Mucosa of descending colon (tissue), 3 donors: ENCODE data around the gene C5AR2. TPM values are rescaled to one million over a fixed set of nuclear protein-coding genes. Genes with fewer than 3 reads are reported as not detected.
"Not testable (repeated sequence)": the region's sequence is repeated elsewhere in the genome, so short reads cannot be mapped to it uniquely, and the experiment has no call there.

Experiments
- ATAC-seq: fragments of 200-7000 bp; cut with Tn5 transposase; one replicate; pipeline ENCODE4 v1.9.1; 2020; ENCODE audit warnings: mild to moderate bottlenecking, moderate library complexity
- DNase-seq, 3 donors: peaks; one replicate each; pipeline ENCODE4 v3.0.0-alpha.2; 2020
- H3K36me3 ChIP-seq: fragments of 200-600 bp; one replicate; pipeline ENCODE4 v1.8.0; 2021; ENCODE audit warnings: low read depth, mild to moderate bottlenecking
- H3K4me1 ChIP-seq: fragments of 200-600 bp; one replicate; pipeline ENCODE4 v1.8.0; 2021; ENCODE audit warnings: low read depth, mild to moderate bottlenecking
- H3K4me3 ChIP-seq: fragments of 200-600 bp; one replicate; pipeline ENCODE4 v1.8.0; 2021; ENCODE audit warnings: mild to moderate bottlenecking
- H3K9me3 ChIP-seq: fragments of 200-600 bp; one replicate; pipeline ENCODE4 v1.8.0; 2021; ENCODE audit warnings: mild to moderate bottlenecking
- CTCF ChIP-seq: fragments of 200-600 bp; IDR thresholded peaks from one replicate; pipeline ENCODE4 v1.8.0; 2022; ENCODE audit warnings: antibody characterized with exemption, mild to moderate bottlenecking
- intact Hi-C, 2 donors: fragments of 100-400 bp; cut with DNase I in 1 of 2; cut with micrococcal nuclease in 1 of 2; formaldehyde crosslinking; loops; one replicate each; pipeline versions ENCODE4 v1.11.0 to v1.11.1; 2022; cut with DNase I, micrococcal nuclease
- total RNA-seq, 3 donors: library from RNA; stranded (reverse); fragmentation: NEBNext Ultra II Directional in 2 of 3; extraction: Animal tissue kit (Norgen Biotek cat#: 25700) in 2 of 3; gene quantifications; one replicate each; pipeline versions ENCODE4 v1.2.1 to v1.2.4, GENCODE V29; 2021 to 2023
- donor health status: DM: no; HTN: no; CAD: no; lungs with moderate emphysema.
- donor health status: DM: no; HTN: no; CAD: no.
- donor health status: DM: no; HTN: yes; CAD: no.

Gene C5AR2
- total RNA-seq, 3 donors from 2014 or later, result 0.29 to 1.6 (median 1.4) TPM

GRCh38 chr19:47324502-47324901, 7.5 kb upstream of the C5AR2 start:
- Histone ChIP-seq H3K4me3 (no peak overlapping the region), H3K4me1 (no peaks in the 10 kb centered on the region), H3K36me3 (no peaks in the 10 kb centered on the region), H3K9me3 (no peaks in the 10 kb centered on the region)
- DNase-seq (peak in 1 of 3 donors; percentile 23), ATAC-seq (peak; percentile 69)
- intact Hi-C loops, result no loop called here
- TF ChIP-seq CTCF, result no peak

- H3K36me3 ChIP-seq, result no peaks in the 10 kb centered on the region
- H3K4me3 ChIP-seq, result no peak overlapping the region
- DNase-seq (peak in 1 of 3 donors; percentile 21), ATAC-seq (peak; percentile 29)
- H3K4me1 ChIP-seq, result no peaks in the 10 kb centered on the region
- H3K9me3 ChIP-seq, result no peaks in the 10 kb centered on the region
- intact Hi-C loops, result no loop called here
- TF ChIP-seq CTCF, result no peak
These were observed 1.5 kb upstream of the C5AR2 start for GRCh38 chr19:47330466-47330869.

- H3K4me1 ChIP-seq, result no peaks in the 10 kb centered on the region
- ATAC-seq (no peak), DNase-seq (no peak)
- H3K4me3 ChIP-seq, result no peak overlapping the region
- intact Hi-C loops, result no loop called here
- no peak for TF ChIP-seq CTCF
- no peaks in the 10 kb centered on the region for H3K9me3 ChIP-seq
- no peaks in the 10 kb centered on the region for H3K36me3 ChIP-seq
These were observed 485 bp upstream of the C5AR2 start for GRCh38 chr19:47331490-47331889.

- peak in 2 of 3 donors; percentile 41 to 66 for DNase-seq
- intact Hi-C loops, H3K9me3 ChIP-seq, H3K4me3 ChIP-seq, H3K4me1 ChIP-seq, H3K36me3 ChIP-seq: not testable (repeated sequence)
- ATAC-seq, result peak; percentile 72
These were observed 5.1 kb downstream of the C5AR2 start for GRCh38 chr19:47336765-47337718.

- H3K4me1 ChIP-seq, result no peaks in the 10 kb centered on the region
- ATAC-seq (no peak), DNase-seq (no peak)
- intact Hi-C loops, result no loop called here
- no peak for TF ChIP-seq CTCF
- no peaks in the 10 kb centered on the region for H3K36me3 ChIP-seq
- no peaks in the 10 kb centered on the region for H3K9me3 ChIP-seq
- no peak overlapping the region for H3K4me3 ChIP-seq
These were observed 7.4 kb downstream of the C5AR2 start for GRCh38 chr19:47339196-47339880.
